Endothelial cell of umbilical vein (primary cell): Measurements from ENCODE around the gene ST6GALNAC4. TPM values are rescaled to one million over a fixed set of nuclear protein-coding genes. Genes with fewer than 3 reads are reported as not detected.

Experiments
- BruUV-seq: library from RNA; stranded (reverse); fragments of 400-500 nt; replicated peaks from 2 replicates; lab custom pipeline; 2021; lab: Mats Ljungman, UMichigan
- CTCF ChIA-PET: fragments of 300-600, 350-600 bp; sonication (Branson Sonifier 250); formaldehyde crosslinking; loops from one replicate; lab custom pipeline; 2021; ENCODE audit warnings: antibody characterized with exemption, inconsistent platforms; lab: Charles Lee
- POLR2A ChIA-PET: fragments of 300-600, 350-600 bp; sonication (Branson Sonifier 250); formaldehyde crosslinking; loops from one replicate; lab custom pipeline; 2021; ENCODE audit warnings: antibody characterized with exemption, inconsistent platforms; lab: Charles Lee
- DNase-seq: peaks from one replicate; pipeline ENCODE4 v3.0.0-alpha.2; 2011; ENCODE audit warnings: low read depth, low spot score
- FAIRE-seq: peaks from 2 replicates; lab custom pipeline; 2011; peaks lifted over from hg19 to GRCh38; lab: Jason Lieb, UNC
- H2AFZ ChIP-seq: 2 replicates; pipeline ENCODE4 v1.6.0; 2012; ENCODE audit warnings: low read depth, low read length, control low read depth, inconsistent platforms
- H3K27ac ChIP-seq: 2 replicates; pipeline ENCODE4 v1.5.1; 2011; ENCODE audit warnings: low read depth, mild to moderate bottlenecking, control low read depth, low read length, moderate library complexity; ENCODE audit not compliant: insufficient read depth
- H3K27me3 ChIP-seq, 2 experiments: 2 replicates each; pipeline versions ENCODE4 v1.6.0 to v1.6.1; 2011; ENCODE audit warnings: low read length in 2 of 2, mixed read lengths in 1 of 2; ENCODE audit not compliant: control insufficient read depth in 2 of 2, insufficient read depth in 2 of 2
- H3K36me3 ChIP-seq, 2 experiments: 2 replicates in 1 of 2; 3 replicates in 1 of 2; pipeline ENCODE4 v1.5.1; 2011; ENCODE audit warnings: low read length in 2 of 2, mild to moderate bottlenecking in 1 of 2, moderate library complexity in 1 of 2; ENCODE audit not compliant: control insufficient read depth in 2 of 2, insufficient read depth in 2 of 2; ENCODE audit errors: extremely low read depth in 1 of 2
- H3K4me1 ChIP-seq: 3 replicates; pipeline ENCODE4 v1.5.1; 2011; ENCODE audit warnings: mild to moderate bottlenecking, low read length; ENCODE audit not compliant: control insufficient read depth, insufficient read depth; ENCODE audit errors: extremely low read depth
- H3K4me2 ChIP-seq: 2 replicates; pipeline ENCODE4 v1.6.1; 2011; ENCODE audit warnings: low read length, control low read depth, mixed read lengths; ENCODE audit not compliant: insufficient read depth
- H3K4me3 ChIP-seq, 3 experiments: fragments of 200-600 bp in 1 of 3; sonication (generic), shearing (Covaris generic) in 1 of 3; replicated peaks in 1 of 3; 2 replicates each; pipeline ENCODE4 v1.5.1; 2011 to 2016; ENCODE audit warnings: control low read depth in 3 of 3, low read length in 3 of 3, mild to moderate bottlenecking in 2 of 3, inconsistent platforms in 1 of 3, low read depth in 1 of 3, moderate library complexity in 1 of 3; ENCODE audit not compliant: insufficient read depth in 1 of 3
- H3K79me2 ChIP-seq: 2 replicates; pipeline ENCODE4 v1.6.0; 2012; ENCODE audit warnings: low read length, inconsistent platforms; ENCODE audit not compliant: control insufficient read depth, insufficient read depth
- H3K9ac ChIP-seq: replicated peaks from 2 replicates; pipeline ENCODE3; 2011; ENCODE audit warnings: low read length, control low read depth; ENCODE audit not compliant: insufficient read depth; ENCODE audit errors: extremely low read depth
- H3K9me1 ChIP-seq: replicated peaks from 3 replicates; pipeline ENCODE4 v1.6.0; 2011; ENCODE audit warnings: mild to moderate bottlenecking, low read length; ENCODE audit not compliant: control insufficient read depth, insufficient read depth; ENCODE audit errors: extremely low read depth
- H3K9me3 ChIP-seq: replicated peaks from 2 replicates; pipeline ENCODE4 v1.5.1; 2012; ENCODE audit warnings: low read length, inconsistent platforms; ENCODE audit not compliant: control insufficient read depth, insufficient read depth
- H4K20me1 ChIP-seq: replicated peaks from 2 replicates; pipeline ENCODE3; 2011; ENCODE audit warnings: mild to moderate bottlenecking, low read length; ENCODE audit not compliant: control insufficient read depth, insufficient read depth; ENCODE audit errors: extremely low read depth
- EZH2 ChIP-seq: IDR thresholded peaks from 2 replicates; pipeline ENCODE4 v1.6.1; 2012; ENCODE audit warnings: borderline replicate concordance, low read depth, mild to moderate bottlenecking, moderate library complexity, low read length, inconsistent platforms; ENCODE audit not compliant: severe bottlenecking
- FOS ChIP-seq: IDR thresholded peaks from 2 replicates; pipeline ENCODE4 v1.6.1; 2011; ENCODE audit warnings: mild to moderate bottlenecking, low read length, moderate library complexity, borderline replicate concordance; ENCODE audit not compliant: insufficient read depth
- GATA2 ChIP-seq: IDR thresholded peaks from 2 replicates; pipeline ENCODE4 v1.7.0; 2011; ENCODE audit warnings: low read depth, mild to moderate bottlenecking, moderate library complexity, mixed read lengths, low read length; ENCODE audit not compliant: insufficient read length, insufficient read depth
- JUN ChIP-seq: IDR thresholded peaks from 2 replicates; pipeline ENCODE4 v1.6.1; 2011; ENCODE audit warnings: borderline replicate concordance, low read depth; ENCODE audit not compliant: insufficient read length, insufficient read depth
- MYC ChIP-seq: IDR thresholded peaks from one replicate; pipeline ENCODE4 v1.6.1; 2011; ENCODE audit warnings: mild to moderate bottlenecking, low read depth, low read length
- POLR2A ChIP-seq: IDR thresholded peaks from 2 replicates; pipeline ENCODE4 v1.6.1; 2012; ENCODE audit warnings: low read depth, mild to moderate bottlenecking, control low read depth, low read length
- POLR2AphosphoS5 ChIP-seq: IDR thresholded peaks from 2 replicates; pipeline ENCODE4 v1.6.1; 2012; ENCODE audit warnings: low read depth, mild to moderate bottlenecking, control low read depth, low read length, moderate library complexity; ENCODE audit not compliant: insufficient read depth
- dilution Hi-C: fragments of 300-500 bp; cut with MboI; formaldehyde crosslinking; loops from one replicate; pipeline ENCODE4 v1.15.0; 2019; ENCODE audit warnings: low sequenced_read_pairs; ENCODE audit not compliant: extremely low pct_ligation_motif_present
- intact Hi-C: fragments of 100-400 bp; cut with micrococcal nuclease; formaldehyde crosslinking; loops from one replicate; pipeline ENCODE4 v1.10.0; 2022
- polyA plus RNA-seq, 4 experiments: library from polyadenylated mRNA; depleted of rRNA in 3 of 4; stranded (reverse) in 3 of 4; unstranded in 1 of 4; fragments of >200 nt; gene quantifications; 2 replicates each; pipeline versions ENCODE4 v1.2.1 to v1.2.3, GENCODE V29; 2011 to 2012; ENCODE audit warnings: missing spikeins in 1 of 4
- total RNA-seq: library from RNA; stranded (reverse); gene quantifications from 2 replicates; pipeline ENCODE4 v1.2.3, GENCODE V29; 2021
- TF ChIP-seq, protein P1 (sequence below), 2 donors: IDR thresholded peaks; 1 replicate in 1 of 2; 2 replicates in 1 of 2; pipeline ENCODE4 v1.5.1; 2011; ENCODE audit warnings: low read length in 2 of 2, mild to moderate bottlenecking in 2 of 2, moderate library complexity in 2 of 2, control low read depth in 1 of 2, inconsistent platforms in 1 of 2, low read depth in 1 of 2; ENCODE audit not compliant: insufficient read depth in 1 of 2; ENCODE audit errors: extremely low read depth in 1 of 2
- TF ChIP-seq, protein P2 (sequence below): IDR thresholded peaks from 2 replicates; pipeline ENCODE4 v1.6.1; 2011; ENCODE audit not compliant: insufficient read depth, insufficient read length

ST6GALNAC4 gene
- total and polyA plus RNA-seq, 2 donors (not counting 3 experiments of a cell fraction or from before 2014, with no cell fraction given) = 45.9 to 85.3 TPM

DNA sequence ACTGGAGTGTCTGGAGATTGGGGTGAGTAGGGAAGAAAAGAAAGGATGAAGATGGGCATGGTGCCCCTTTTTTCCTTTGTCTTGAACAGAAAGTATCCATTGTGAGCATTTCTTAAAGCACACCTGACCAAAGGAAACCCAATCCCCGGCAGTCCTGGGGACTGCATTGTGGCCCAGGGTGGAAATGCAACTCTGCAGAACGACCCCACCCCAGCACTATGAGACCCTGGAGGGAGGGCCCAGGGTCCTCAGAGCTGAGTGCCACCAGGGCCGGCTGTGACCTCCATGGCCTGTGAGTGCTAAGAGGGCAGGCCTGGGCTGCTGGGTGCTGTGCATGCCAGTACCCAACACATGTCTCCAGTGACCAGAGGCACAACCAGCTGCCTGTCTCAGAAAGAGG, 45.4 kb upstream of the ST6GALNAC4 start:
- no TSS peak for BruUV-seq
- dilution Hi-C loops = no loop called here
- H3K4me3 ChIP-seq = no peak overlapping the region
- ChIA-PET POLR2A (no interaction called here), CTCF (interaction anchor here (1.0 to 1.8 kb wide), 3 partner anchors 10 to 20 kb away, joined by 4 read pairs; no protein-coding TSS in a partner anchor)
- no peak overlapping the region for H3K27ac ChIP-seq
- no peak overlapping the region for H3K4me2 ChIP-seq
- no peak for FAIRE-seq
- H3K4me1 ChIP-seq = peaks cover 8% of the 10 kb centered on the region
- no peaks in the 10 kb centered on the region for H3K9me1 ChIP-seq
- H4K20me1 ChIP-seq = no peaks in the 10 kb centered on the region
- TF ChIP-seq JUN (no peak), POLR2AphosphoS5 (no peak), FOS (no peak), EZH2 (no peak), POLR2A (no peak), GATA2 (no peak), MYC (no peak)
- TF ChIP-seq, protein P1, sequence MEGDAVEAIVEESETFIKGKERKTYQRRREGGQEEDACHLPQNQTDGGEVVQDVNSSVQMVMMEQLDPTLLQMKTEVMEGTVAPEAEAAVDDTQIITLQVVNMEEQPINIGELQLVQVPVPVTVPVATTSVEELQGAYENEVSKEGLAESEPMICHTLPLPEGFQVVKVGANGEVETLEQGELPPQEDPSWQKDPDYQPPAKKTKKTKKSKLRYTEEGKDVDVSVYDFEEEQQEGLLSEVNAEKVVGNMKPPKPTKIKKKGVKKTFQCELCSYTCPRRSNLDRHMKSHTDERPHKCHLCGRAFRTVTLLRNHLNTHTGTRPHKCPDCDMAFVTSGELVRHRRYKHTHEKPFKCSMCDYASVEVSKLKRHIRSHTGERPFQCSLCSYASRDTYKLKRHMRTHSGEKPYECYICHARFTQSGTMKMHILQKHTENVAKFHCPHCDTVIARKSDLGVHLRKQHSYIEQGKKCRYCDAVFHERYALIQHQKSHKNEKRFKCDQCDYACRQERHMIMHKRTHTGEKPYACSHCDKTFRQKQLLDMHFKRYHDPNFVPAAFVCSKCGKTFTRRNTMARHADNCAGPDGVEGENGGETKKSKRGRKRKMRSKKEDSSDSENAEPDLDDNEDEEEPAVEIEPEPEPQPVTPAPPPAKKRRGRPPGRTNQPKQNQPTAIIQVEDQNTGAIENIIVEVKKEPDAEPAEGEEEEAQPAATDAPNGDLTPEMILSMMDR (IDR thresholded peaks at IDR 0.05; ENCODE audit: extremely low read depth in 1 of 2, insufficient read depth in 1 of 2, low read depth in 1 of 2, low read length in 2 of 2) = no peak
- TF ChIP-seq, protein P2, sequence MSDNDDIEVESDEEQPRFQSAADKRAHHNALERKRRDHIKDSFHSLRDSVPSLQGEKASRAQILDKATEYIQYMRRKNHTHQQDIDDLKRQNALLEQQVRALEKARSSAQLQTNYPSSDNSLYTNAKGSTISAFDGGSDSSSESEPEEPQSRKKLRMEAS = no peak
- H3K9ac ChIP-seq = no peak overlapping the region
- no peaks in the 10 kb centered on the region for H3K79me2 ChIP-seq
- DNase-seq = no peak
- H3K9me3 ChIP-seq = no peaks in the 10 kb centered on the region
- intact Hi-C loops = no loop called here
- no peak overlapping the region for H2AFZ ChIP-seq
- no peaks in the 10 kb centered on the region for H3K36me3 ChIP-seq
- no peaks in the 10 kb centered on the region for H3K27me3 ChIP-seq
